H1 (cell line): ENCODE measurements around the gene CEP72. TPM values are rescaled to one million over a fixed set of nuclear protein-coding genes. Genes with fewer than 3 reads are reported as not detected.

Experiments
- CTCF ChIA-PET: fragments of 300-600 bp; sonication (Branson Sonifier 250); formaldehyde crosslinking; loops from one replicate; lab custom pipeline; 2021; ENCODE audit not compliant: partially characterized antibody; lab: Charles Lee
- POLR2A ChIA-PET: fragments of 300-600 bp; sonication (Branson Sonifier 250); formaldehyde crosslinking; loops from one replicate; lab custom pipeline; 2021; ENCODE audit warnings: inconsistent platforms; ENCODE audit not compliant: partially characterized antibody; lab: Charles Lee
- DNase-seq, 2 experiments: peaks; one replicate each; pipeline versions ENCODE4 v3.0.0 to v3.0.0-alpha.2; 2010 to 2022; ENCODE audit warnings: low spot score in 2 of 2, low read depth in 1 of 2, mixed read lengths in 1 of 2
- FAIRE-seq: peaks from 2 replicates; lab custom pipeline; 2011; peaks lifted over from hg19 to GRCh38; lab: Jason Lieb, UNC
- H2AFZ ChIP-seq: 2 replicates; pipeline ENCODE4 v1.8.1; 2012; ENCODE audit warnings: low read length, inconsistent platforms
- H2AK5ac ChIP-seq: 2 replicates; pipeline ENCODE4 v1.6.1; 2013; ENCODE audit warnings: low read depth, low read length
- H2BK120ac ChIP-seq: replicated peaks from 2 replicates; pipeline ENCODE3; 2013; ENCODE audit warnings: low read depth, low read length, inconsistent platforms
- H2BK12ac ChIP-seq: 2 replicates; pipeline ENCODE4 v1.6.1; 2013; ENCODE audit warnings: low read depth, low read length
- H2BK15ac ChIP-seq: 2 replicates; pipeline ENCODE4 v1.6.1; 2013; ENCODE audit warnings: low read length
- H2BK20ac ChIP-seq: 2 replicates; pipeline ENCODE4 v1.6.1; 2013; ENCODE audit warnings: low read length
- H2BK5ac ChIP-seq: 2 replicates; pipeline ENCODE4 v1.6.1; 2013; ENCODE audit warnings: low read depth, low read length
- H3K14ac ChIP-seq: 2 replicates; pipeline ENCODE4 v1.6.1; 2013; ENCODE audit warnings: inconsistent platforms; ENCODE audit not compliant: insufficient read length
- H3K18ac ChIP-seq: 2 replicates; pipeline ENCODE4 v1.6.1; 2013; ENCODE audit warnings: low read length; ENCODE audit errors: extremely low read depth
- H3K23ac ChIP-seq: 2 replicates; pipeline ENCODE4 v1.6.1; 2013; ENCODE audit warnings: inconsistent platforms; ENCODE audit not compliant: insufficient read length
- H3K23me2 ChIP-seq: 2 replicates; pipeline ENCODE4 v1.6.1; 2013; ENCODE audit warnings: low read depth, low read length
- H3K27ac ChIP-seq: 2 replicates; pipeline ENCODE4 v1.6.1; 2011; ENCODE audit warnings: low read depth, low read length, inconsistent platforms
- H3K27me3 ChIP-seq, 4 experiments: replicated peaks in 1 of 4; 1 replicate in 1 of 4; 2 replicates in 3 of 4; pipeline versions ENCODE4 v1.6.1 to v1.8.1; 2011 to 2013; ENCODE audit warnings: low read length in 3 of 4, mild to moderate bottlenecking in 3 of 4, inconsistent platforms in 2 of 4, mixed read lengths in 2 of 4, moderate library complexity in 1 of 4; ENCODE audit not compliant: control insufficient read depth in 3 of 4, insufficient read depth in 3 of 4; ENCODE audit errors: extremely low read depth in 1 of 4
- H3K36me3 ChIP-seq, 4 experiments: 2 replicates each; pipeline versions ENCODE4 v1.6.1 to v1.8.1; 2011 to 2013; ENCODE audit warnings: mild to moderate bottlenecking in 4 of 4, low read length in 3 of 4, moderate library complexity in 2 of 4, control low read depth in 1 of 4, inconsistent platforms in 1 of 4; ENCODE audit not compliant: insufficient read depth in 4 of 4, control insufficient read depth in 2 of 4
- H3K4ac ChIP-seq: replicated peaks from 2 replicates; pipeline ENCODE3; 2013; ENCODE audit warnings: low read length, low read depth, mixed read lengths, inconsistent platforms; ENCODE audit not compliant: insufficient read length
- H3K4me1 ChIP-seq, 4 experiments: replicated peaks in 1 of 4; 1 replicate in 1 of 4; 2 replicates in 3 of 4; pipeline versions ENCODE4 v1.6.1 to v1.8.1; 2011 to 2013; ENCODE audit warnings: low read length in 3 of 4, inconsistent platforms in 2 of 4, mixed read lengths in 1 of 4; ENCODE audit not compliant: insufficient read depth in 4 of 4, control insufficient read depth in 3 of 4
- H3K4me2 ChIP-seq, 2 experiments: 2 replicates each; pipeline versions ENCODE4 v1.6.1 to v1.8.1; 2011 to 2013; ENCODE audit warnings: low read depth in 2 of 2, low read length in 2 of 2, control low read depth in 1 of 2, inconsistent platforms in 1 of 2, mild to moderate bottlenecking in 1 of 2; ENCODE audit not compliant: insufficient read depth in 1 of 2
- H3K4me3 ChIP-seq, 4 experiments: fragments of 200-600, 300-600 bp in 1 of 4; sonication (generic), shearing (Covaris generic), sonication (Bioruptor Twin) in 1 of 4; 2 replicates each; pipeline versions ENCODE4 v1.5.1 to v1.8.1; 2011 to 2016; ENCODE audit warnings: low read length in 4 of 4, low read depth in 3 of 4, control low read depth in 2 of 4, inconsistent platforms in 2 of 4, mild to moderate bottlenecking in 2 of 4, mixed read lengths in 1 of 4, moderate library complexity in 1 of 4; ENCODE audit not compliant: insufficient read depth in 2 of 4; ENCODE audit errors: extremely low read depth in 1 of 4
- H3K56ac ChIP-seq: replicated peaks from 2 replicates; pipeline ENCODE3; 2013; ENCODE audit warnings: low read depth, mild to moderate bottlenecking, mixed read lengths, low read length, inconsistent platforms; ENCODE audit not compliant: insufficient read length
- H3K79me1 ChIP-seq: 2 replicates; pipeline ENCODE4 v1.6.1; 2013; ENCODE audit warnings: low read depth, low read length, control low read depth
- H3K79me2 ChIP-seq, 2 experiments: 2 replicates each; pipeline versions ENCODE4 v1.6.1 to v1.8.1; 2012 to 2013; ENCODE audit warnings: low read length in 2 of 2, mild to moderate bottlenecking in 2 of 2, inconsistent platforms in 1 of 2; ENCODE audit not compliant: insufficient read depth in 2 of 2, control insufficient read depth in 1 of 2
- H3K9ac ChIP-seq, 4 experiments: replicated peaks in 1 of 4; 1 replicate in 1 of 4; 2 replicates in 3 of 4; pipeline versions ENCODE4 v1.6.1 to v1.8.1; 2011 to 2013; ENCODE audit warnings: low read depth in 3 of 4, low read length in 3 of 4, control low read depth in 2 of 4, mild to moderate bottlenecking in 2 of 4, moderate library complexity in 2 of 4, inconsistent platforms in 1 of 4; ENCODE audit errors: extremely low read depth in 1 of 4
- H3K9me3 ChIP-seq, 2 experiments: 2 replicates each; pipeline versions ENCODE4 v1.6.1 to v1.8.1; 2012 to 2013; ENCODE audit warnings: mild to moderate bottlenecking in 2 of 2, moderate library complexity in 2 of 2, control low read depth in 1 of 2, inconsistent platforms in 1 of 2, low read depth in 1 of 2, low read length in 1 of 2, mixed read lengths in 1 of 2; ENCODE audit not compliant: insufficient read depth in 2 of 2
- H4K20me1 ChIP-seq, 2 experiments: replicated peaks in 1 of 2; 2 replicates each; pipeline versions ENCODE3 to v1.8.1; 2011 to 2013; ENCODE audit warnings: inconsistent platforms in 2 of 2, low read length in 2 of 2, mild to moderate bottlenecking in 1 of 2; ENCODE audit not compliant: insufficient read depth in 2 of 2, control insufficient read depth in 1 of 2
- H4K5ac ChIP-seq: 2 replicates; pipeline ENCODE4 v1.6.1; 2013; ENCODE audit warnings: low read length, low read depth, mixed read lengths, inconsistent platforms; ENCODE audit not compliant: insufficient read length
- H4K8ac ChIP-seq: 2 replicates; pipeline ENCODE4 v1.8.0; 2013; ENCODE audit warnings: mild to moderate bottlenecking, moderate library complexity, low read length, inconsistent platforms; ENCODE audit not compliant: insufficient read depth; ENCODE audit errors: extremely low read depth
- H4K91ac ChIP-seq: replicated peaks from 2 replicates; pipeline ENCODE3; 2013; ENCODE audit warnings: low read length, mixed read lengths, inconsistent platforms; ENCODE audit not compliant: insufficient read length
- CBX8 ChIP-seq: fragments of 300-800, 300-1000 bp; sonication (generic); IDR thresholded peaks from 2 replicates; pipeline ENCODE4 v1.7.1; 2016; ENCODE audit warnings: low read depth, low read length, borderline replicate concordance
- CHD2 ChIP-seq: IDR thresholded peaks from 2 replicates; pipeline ENCODE4 v1.6.1; 2012; ENCODE audit warnings: low read length, improper control_type of control experiment
- KDM4A ChIP-seq: IDR thresholded peaks from one replicate; pipeline ENCODE4 v1.7.1; 2012; ENCODE audit warnings: low read depth, mild to moderate bottlenecking, moderate library complexity, low read length, inconsistent platforms; ENCODE audit not compliant: severe bottlenecking
- RAD21 ChIP-seq, 2 experiments: IDR thresholded peaks in 1 of 2; conservative IDR thresholded peaks in 1 of 2; 2 replicates each; pipeline ENCODE4 v1.6.1; 2011; ENCODE audit warnings: low read depth in 2 of 2, low read length in 2 of 2, improper control_type of control experiment in 1 of 2, inconsistent platforms in 1 of 2, mild to moderate bottlenecking in 1 of 2, moderate library complexity in 1 of 2
- SIRT6 ChIP-seq: IDR thresholded peaks from one replicate; pipeline ENCODE4 v1.7.1; 2012; ENCODE audit warnings: low read length, inconsistent platforms
- SP1 ChIP-seq: IDR thresholded peaks from 2 replicates; pipeline ENCODE4 v1.6.1; 2011; ENCODE audit warnings: low read depth, low read length
- TBP ChIP-seq: IDR thresholded peaks from 2 replicates; pipeline ENCODE4 v1.6.1; 2011; ENCODE audit warnings: low read depth, low read length, improper control_type of control experiment
- WGBS, 2 experiments: shearing (Covaris generic) in 1 of 2; methylation state at CpG; one replicate each; pipeline versions ENCODE4 v1.1.6 to v1.1.7; 2013 to 2015; ENCODE audit warnings: low lambda C conversion rate in 2 of 2, mixed read lengths in 2 of 2, inconsistent platforms in 1 of 2, low coverage in 1 of 2, missing lambda C conversion rate in 1 of 2; ENCODE audit not compliant: insufficient replicate concordance in 2 of 2, insufficient coverage in 1 of 2, insufficient read length in 1 of 2; ENCODE audit errors: extremely low coverage in 1 of 2, missing lambda C conversion rate in 1 of 2; 5-methylcytosine and 5-hydroxymethylcytosine counted together
- polyA plus RNA-seq, 7 experiments: library from polyadenylated mRNA; depleted of rRNA in 3 of 7; stranded (reverse) in 5 of 7; unstranded in 2 of 7; fragments of >200 nt in 5 of 7; fragments of 200-250 nt in 2 of 7; gene quantifications; 1 replicate in 5 of 7; 2 replicates in 1 of 7; 4 replicates in 1 of 7; pipeline versions ENCODE4 v1.2.1 to v1.2.3, GENCODE V29; 2011 to 2013; ENCODE audit warnings: missing spikeins in 2 of 7, mixed read lengths in 2 of 7
- total RNA-seq: library from RNA; stranded (reverse); fragmentation: NEBNext Ultra II Directional; extraction: Animal tissue kit (Norgen Biotek cat#: 25700); gene quantifications from 2 replicates; pipeline ENCODE4 v1.2.1, GENCODE V29; 2021

Gene CEP72
- total and polyA plus RNA-seq, 2 of the 8 experiments (the other 6 are each of a cell fraction or from before 2014, with no cell fraction given) = 13.1 to 19.6 TPM

DNA sequence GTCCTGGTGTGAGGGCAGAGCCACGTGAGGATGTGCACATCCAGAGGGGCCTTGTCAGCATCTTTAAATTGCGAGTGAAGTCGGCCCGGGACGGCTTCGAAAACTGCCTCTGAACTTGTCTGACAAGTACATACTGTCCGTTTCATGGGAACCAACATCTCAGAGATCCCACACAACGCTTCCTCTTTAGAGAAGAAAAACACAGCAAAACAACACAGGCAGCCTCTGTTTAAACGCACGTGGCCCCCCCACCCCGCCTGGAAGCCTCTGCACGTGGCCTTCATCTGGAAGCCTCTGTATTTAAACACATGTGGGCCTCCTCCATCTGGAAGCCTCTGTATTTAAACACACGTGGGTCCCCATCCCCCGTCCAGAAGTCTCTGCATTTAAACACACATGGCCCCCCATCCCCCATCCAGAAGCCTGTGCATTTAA lies 29.2 kb downstream of the CEP72 start:
- POLR2A ChIA-PET = interaction anchor here (0.9 to 1.8 kb wide), 2 partner anchors 12 to 15 kb away, joined by 4 to 12 read pairs; no protein-coding TSS in a partner anchor
- Histone ChIP-seq H3K9ac (no peak overlapping the region), H2BK20ac (no peak overlapping the region), H3K79me1 (no peaks in the 10 kb centered on the region), H4K91ac (no peak overlapping the region), H3K4me2 (no peak overlapping the region), H4K8ac (no peak overlapping the region), H4K20me1 (peaks cover 0 to 12% of the 10 kb centered on the region in 2 experiments), H2BK12ac (no peak overlapping the region), H3K23ac (no peak overlapping the region), H3K18ac (no peak overlapping the region), H3K56ac (no peak overlapping the region), H2AFZ (no peak overlapping the region), H2BK120ac (no peak overlapping the region), H3K27ac (no peak overlapping the region), H2BK15ac (no peak overlapping the region), H2AK5ac (no peak overlapping the region), H3K9me3 (no peaks in the 10 kb centered on the region), H3K36me3 (peaks cover 11 to 46% (median 37%) of the 10 kb centered on the region in 4 experiments), H3K79me2 (no peaks in the 10 kb centered on the region; a peak in 1 of 4 replicates), H3K4ac (no peak overlapping the region), H3K4me1 (no peaks in the 10 kb centered on the region), H3K14ac (no peak overlapping the region), H2BK5ac (no peak overlapping the region), H3K27me3 (no peaks in the 10 kb centered on the region), H3K23me2 (no peaks in the 10 kb centered on the region), H4K5ac (no peak overlapping the region), H3K4me3 (no peak overlapping the region)
- 86% methylated on average over 12 of the region's 14 CpGs; no CpG with 5 or more reads in 1 of the 2 experiments for WGBS, 2 experiments
- DNase-seq (no peak), FAIRE-seq (no peak)
- CTCF ChIA-PET = interaction anchor here (1.3 to 1.6 kb wide), 2 partner anchors 27 to 30 kb away, joined by 3 read pairs; no protein-coding TSS in a partner anchor
- TF ChIP-seq SIRT6 (no peak), CBX8 (no peak), TBP (no peak), CHD2 (no peak), SP1 (no peak), RAD21 (IDR thresholded peaks at IDR 0.05 in 1 of 2, conservative IDR thresholded peaks at IDR 0.05 in 1 of 2; ENCODE audit: low read depth in 2 of 2, low read length in 2 of 2) (no peak), KDM4A (no peak)
